HG02943 (cell line): ENCODE results near the gene RAB8B.

Experiments
- ATAC-seq: cut with Tn5 transposase; IDR thresholded peaks from one replicate; pipeline ENCODE4 v1.9.1; 2021; ENCODE audit warnings: mild to moderate bottlenecking, low read depth, moderate library complexity; ENCODE audit not compliant: unreplicated experiment

Gene RAB8B

DNA sequence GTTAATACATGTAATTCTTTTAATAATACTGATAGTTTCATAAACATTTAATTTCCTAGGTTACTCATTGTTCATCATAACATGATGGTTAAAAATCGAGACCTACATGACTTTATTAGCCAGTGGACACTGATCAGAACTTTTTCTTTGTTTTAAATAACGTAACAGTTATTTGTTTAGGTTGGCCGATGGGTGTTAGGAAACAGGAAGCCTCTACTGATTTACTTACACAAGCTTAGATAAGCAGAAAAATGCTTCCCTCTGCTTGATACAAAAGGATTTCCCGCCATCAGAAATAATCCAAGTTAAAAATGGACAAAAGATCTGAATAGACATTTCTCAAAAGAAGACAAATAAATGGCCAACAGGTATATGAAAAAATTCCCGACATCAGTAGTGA, 71.4 kb downstream of the RAB8B start:
- no peak for ATAC-seq

DNA sequence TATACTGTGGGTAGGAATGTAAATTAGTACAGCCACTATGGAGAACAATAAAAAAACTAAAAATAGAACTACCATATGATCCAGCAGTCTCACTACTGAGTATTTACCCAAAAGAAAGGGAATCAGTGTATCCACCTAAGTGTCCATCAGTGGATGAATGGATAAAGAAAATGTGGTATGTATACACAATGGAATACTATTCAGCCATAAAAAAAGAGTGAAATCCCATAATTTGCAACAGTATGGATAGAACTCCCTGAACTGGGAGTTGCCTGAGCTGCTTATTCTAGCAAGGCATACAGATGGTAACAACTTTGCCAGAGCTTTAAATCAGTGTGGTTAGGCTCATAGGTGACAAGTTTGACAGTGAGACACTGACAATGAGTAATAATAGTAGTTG, 71.9 kb downstream of the RAB8B start:
- ATAC-seq = no peak

DNA sequence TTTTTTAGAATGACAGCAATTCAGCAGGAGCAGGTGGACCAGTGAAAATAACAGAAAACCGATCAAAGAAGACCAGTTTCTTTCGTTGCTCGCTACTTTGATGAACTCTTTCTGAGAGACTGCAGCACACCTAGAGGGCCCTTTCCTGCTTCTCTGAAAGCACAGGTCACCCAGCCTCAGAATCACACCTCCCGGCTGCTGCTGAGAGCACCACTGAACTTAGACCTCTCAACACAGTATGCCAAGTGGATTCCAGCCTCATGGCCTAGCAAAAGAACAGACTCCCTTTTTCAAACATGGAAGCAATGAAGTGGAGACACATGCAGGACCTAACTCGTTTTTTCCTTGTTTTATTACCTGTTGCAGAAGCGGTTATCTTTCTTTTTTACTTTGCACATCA, 74.1 kb downstream of the RAB8B start:
- no peak for ATAC-seq

DNA sequence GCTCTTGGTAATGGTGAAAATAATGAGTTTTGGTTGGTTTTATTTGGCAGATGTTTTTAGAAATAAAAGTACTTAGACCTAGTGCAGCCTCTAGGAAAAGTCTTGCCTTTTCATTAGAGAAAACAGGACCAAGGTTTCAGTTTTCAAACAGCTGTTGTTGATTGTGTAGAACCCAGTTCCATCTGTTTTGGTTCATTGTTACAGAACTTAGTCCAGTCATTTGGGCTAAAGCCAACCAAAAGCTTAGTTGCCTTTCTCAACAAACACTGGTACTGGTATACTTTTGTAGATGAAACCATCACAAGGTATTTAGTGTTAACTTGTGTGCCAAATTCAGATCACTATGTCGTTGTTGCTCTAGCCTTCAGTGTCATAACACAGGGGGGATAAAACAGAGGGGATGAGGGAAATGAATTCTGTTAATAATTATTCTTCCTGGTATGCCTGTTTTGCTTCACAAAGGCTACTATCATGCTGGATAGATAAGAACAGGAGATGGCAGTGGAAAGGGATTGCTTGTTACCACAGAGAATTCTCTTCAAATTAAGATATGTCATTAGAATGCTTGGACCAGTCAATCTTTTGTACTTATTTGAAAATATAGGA, 75.4 kb downstream of the RAB8B start:
- ATAC-seq = no peak

DNA sequence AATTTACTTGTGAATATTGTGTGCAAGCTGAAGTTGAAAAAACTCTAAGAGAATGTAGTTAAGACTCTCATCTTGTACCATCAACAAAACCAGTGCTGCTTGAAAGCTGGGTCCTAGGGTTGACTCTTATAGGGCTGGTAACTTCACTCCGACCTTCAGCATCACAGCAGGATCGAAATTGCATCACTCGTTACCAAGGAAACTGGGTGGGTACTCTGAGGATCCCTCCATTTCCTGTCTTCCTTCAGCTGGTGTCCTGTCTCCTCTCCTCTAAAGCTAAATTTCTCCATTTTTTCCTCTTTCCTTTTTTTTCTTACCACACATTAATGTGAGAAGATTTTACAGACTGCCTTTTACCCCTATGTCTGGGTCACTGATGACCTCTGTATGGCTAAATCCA, 85.0 kb downstream of the RAB8B start:
- no peak for ATAC-seq

DNA sequence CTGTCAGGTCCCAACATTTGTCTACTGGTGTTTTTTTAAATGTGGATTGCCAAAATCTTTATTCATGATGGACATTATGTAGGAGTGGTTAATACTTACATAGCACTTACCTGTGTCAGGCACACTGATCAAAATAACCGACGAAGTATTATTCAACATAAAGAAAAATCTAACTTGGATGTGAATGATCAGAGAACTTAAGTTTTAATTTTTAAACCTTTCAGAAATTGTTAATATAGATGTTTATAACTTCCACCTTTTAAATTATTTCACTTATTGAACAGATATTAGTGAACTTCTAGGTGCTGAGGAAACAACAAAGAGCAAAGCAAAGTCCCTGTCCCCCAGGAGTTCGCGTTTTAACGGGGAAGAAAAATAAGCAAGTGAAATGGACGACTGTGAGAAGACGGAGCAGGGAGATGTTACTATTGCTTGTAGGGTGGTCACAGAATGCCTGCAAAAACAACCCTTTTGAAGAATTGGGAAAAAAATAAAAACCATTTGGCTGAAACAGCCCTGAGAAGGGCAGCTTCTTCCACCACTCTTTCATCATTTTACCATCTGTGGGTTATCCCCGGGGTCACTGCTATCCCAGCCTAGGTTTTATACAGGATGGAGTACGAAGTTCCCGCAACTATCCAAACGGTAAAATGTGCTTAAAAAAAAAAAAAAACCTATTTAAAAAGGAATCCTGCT, 87.1 kb downstream of the RAB8B start:
- no peak for ATAC-seq

DNA sequence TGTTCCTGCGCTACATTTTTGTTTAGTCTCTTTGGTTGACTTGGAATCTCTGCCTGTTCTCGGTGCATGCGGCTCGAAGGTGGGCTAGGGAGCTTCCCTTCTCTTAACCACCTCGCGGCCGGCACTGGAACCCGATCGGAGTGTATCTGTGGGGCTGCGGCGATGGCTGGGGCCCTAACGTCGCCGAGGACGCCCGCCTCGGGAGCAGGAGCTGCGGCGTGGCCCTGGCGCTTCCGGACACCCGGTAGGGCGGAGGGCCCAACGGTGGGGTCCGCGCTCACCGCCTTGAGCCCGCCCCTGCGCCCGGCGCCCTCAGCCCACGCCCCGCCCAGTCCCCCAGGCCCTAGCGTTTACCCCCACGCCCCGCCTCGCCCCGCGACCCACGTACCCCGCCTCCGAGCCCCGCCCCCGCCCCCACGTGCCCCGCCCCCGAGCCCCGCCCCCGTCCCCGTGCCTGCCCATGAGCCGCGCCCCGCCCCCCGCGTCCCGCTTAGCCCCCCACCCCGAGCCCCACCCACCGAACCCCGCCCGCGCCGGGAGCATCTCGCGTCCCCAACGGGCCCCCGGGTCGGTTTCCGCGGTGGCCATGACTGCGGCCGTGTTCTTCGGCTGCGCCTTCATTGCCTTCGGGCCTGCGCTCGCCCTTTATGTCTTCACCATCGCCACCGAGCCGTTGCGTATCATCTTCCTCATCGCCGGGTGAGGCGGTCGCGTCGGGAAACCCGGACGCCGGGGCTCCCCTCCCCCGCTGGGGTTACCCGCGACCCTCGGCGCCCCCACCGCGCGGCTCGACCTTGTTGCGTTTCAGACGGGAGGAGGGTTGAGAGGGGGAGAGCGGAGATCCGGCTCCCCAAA, 87.9 kb downstream of the RAB8B start, which contains the start of gene APH1B:
APH1B (plus strand) TSS at position 568 of the 855 bp plus-strand sequence; CDS start at position 587, 19 bp downstream.
- ATAC-seq = peak; percentile 74

DNA sequence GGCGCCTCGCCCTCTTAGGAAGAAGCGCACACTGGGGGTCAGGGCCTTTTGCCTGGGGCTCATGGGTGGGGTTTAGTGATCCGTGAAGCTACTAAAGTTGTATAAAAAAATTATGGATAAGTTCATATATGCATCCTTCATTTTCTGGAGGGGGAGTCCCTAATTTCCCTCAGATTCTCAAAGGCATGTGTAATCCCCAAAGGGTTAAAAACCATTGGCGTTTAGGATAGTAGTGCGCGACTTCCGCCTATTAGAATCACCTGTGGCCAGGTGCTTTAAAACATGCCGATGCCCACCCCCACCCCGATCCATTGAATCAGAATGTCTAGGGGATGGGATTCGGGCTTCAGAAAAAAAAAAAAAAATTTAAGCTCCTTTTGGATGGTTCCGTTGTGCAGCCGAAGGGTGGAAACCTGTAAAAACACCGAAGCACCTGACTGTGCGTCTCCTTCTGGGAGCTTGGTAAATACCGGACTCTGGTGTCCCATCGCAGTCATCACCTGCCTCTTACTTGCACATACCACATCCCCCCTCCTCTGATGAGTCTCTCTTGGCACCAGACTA, 88.6 kb downstream of the RAB8B start:
- ATAC-seq = no peak

DNA sequence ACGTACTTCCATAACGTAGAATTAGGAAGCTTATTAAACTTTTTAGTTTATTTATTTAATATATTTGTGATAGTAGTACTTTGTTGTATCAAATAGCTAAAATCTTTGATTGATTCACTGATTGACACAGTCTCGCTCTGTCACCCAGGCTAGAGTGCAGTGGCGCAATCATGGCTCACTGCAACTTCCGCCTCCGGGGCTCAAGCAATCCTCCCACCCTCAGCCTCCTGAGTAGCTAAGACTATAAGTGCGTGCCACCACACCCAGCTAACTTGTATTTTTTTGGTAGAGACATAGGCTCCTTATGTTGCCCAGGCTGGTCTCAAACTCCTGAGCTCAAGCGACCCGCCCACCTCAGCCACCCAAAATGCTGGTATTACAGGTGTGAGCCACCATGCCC, 93.7 kb downstream of the RAB8B start:
- ATAC-seq = no peak

DNA sequence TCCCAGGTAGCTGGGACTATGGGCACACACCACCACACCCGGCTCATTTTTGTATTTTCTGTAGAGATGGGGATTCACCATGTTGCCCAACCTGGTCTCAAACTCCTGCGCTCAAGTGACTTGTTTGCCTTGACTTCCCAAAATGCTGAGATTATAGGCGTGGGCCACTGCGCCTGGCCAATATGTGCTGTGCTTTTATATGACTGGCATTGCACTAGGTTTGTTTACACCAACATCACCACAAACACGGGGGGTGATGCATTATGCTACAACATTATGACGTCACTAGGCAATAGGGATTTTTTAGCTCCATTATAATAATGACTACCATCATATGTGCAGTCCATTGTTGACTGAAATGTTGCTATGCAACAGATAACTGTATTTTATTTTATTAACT, 94.9 kb downstream of the RAB8B start:
- ATAC-seq = no peak

DNA sequence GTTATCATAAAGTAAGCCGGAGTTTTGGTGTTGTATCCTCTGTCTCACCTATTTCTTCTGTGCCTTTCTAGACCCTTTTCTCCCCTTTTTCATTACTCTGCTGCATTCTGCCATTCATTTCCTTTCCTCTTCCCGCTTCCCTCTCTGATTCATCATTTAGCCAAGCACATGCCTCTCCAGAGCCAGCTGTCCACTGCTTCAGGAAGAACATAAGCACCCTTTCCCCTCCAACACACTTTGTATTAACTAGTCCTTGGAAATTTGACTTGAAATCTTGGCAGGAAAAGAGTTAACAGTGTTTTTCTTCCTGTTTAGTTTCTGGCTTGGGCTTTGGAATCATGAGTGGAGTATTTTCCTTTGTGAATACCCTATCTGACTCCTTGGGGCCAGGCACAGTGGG, 97.7 kb downstream of the RAB8B start:
- no peak for ATAC-seq

DNA sequence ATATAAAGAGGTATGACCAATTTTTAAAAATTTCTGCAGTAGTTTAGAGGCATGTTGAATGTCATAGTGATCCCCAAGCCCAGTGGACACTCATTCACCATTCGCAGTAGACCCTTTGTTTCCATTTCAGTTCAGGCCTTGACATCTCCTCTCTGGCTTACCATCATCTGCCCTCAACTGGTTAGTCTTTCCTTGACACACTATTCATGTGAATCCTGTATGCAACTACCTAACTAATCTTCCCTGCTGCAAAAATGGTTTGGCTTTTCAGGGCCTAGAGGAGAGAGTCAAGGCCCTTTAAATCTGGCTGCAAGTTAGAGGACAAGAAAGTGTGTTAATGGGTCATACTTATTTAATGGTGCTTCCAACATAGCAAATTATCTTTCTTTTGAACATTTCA, 98.9 kb downstream of the RAB8B start:
- no peak for ATAC-seq

DNA sequence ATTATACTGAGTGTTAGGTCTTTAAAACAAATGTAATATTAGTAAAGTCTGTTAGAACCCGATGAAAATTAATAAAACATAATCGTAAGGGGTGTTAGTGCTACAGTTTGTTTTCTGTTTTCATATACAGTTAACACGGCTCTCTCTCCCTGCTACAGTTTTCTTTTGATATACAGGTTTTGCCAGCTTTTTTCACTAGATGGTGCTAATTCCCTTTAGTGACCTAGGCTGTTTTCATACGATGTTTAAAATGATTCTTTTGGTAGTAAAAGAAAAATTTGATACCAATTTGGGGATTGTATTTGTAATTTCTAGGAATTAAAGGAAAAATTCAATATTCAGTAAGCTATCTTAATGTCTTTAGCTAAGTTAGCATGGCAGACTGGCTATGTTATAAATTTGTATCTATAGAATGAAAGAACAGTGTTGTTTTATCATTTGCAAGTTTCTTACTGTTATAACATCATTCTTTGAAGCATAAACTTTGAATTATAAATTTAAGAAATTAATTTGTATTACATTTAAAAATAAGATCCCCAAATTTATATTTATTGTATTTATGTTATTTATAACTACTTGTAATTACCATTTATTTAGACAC, 99.5 kb downstream of the RAB8B start:
- no peak for ATAC-seq

DNA sequence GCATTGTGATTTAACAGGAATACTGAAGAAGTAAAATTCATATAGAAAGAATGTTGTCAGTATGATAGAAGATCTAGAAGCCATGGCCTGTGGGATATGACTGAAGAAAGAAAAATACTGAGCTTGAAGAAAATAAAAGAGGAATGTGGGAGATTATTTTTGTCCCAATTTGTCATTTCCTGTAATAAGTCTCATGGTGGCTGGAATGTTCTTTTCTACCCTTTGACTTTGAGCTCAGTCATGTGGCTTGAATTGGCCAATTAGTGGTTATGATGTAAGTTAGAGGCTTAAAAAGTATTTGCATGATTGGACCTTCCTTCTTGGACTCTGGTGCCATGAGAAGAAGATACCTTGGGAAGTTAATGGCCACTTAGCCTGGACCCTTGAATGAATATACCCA, 102.1 kb downstream of the RAB8B start:
- no peak for ATAC-seq

DNA sequence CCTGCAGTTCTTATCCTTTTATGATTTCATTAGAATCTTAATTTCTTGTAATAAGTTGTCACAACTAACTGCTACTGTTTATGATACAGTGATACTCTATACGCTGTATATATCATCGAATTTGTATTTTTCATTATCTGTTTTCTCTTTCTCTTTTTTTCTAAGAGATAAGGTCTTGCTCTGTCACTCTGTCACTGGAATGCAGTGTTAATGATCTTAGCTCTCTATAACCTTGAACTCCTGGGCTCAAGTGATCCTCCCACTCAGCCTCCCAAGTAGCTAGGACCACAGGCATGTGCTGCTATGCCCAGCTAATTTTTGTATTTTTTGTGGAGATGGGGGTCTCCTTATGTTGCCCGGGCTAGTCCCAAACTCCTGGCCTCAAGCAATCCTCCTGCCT, 102.8 kb downstream of the RAB8B start:
- ATAC-seq = no peak

DNA sequence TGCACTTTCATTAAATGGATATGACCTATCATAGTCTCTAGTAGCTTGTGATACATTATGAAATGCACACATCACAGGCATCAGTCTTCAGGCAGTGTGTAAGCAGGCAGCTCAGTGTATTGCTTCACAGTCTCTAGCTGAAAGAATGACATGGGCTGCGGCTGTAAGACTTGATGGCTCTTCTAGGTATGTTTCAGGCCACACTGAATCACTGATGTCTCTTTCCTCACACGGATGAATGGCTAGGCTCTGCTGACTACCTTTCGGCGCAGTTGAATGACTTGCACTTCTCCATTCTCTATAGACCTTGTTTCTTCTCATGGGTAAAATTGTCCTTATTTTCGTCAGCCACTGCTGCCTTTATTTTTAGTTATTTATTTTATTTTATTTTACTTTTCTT, 103.4 kb downstream of the RAB8B start:
- ATAC-seq = no peak

DNA sequence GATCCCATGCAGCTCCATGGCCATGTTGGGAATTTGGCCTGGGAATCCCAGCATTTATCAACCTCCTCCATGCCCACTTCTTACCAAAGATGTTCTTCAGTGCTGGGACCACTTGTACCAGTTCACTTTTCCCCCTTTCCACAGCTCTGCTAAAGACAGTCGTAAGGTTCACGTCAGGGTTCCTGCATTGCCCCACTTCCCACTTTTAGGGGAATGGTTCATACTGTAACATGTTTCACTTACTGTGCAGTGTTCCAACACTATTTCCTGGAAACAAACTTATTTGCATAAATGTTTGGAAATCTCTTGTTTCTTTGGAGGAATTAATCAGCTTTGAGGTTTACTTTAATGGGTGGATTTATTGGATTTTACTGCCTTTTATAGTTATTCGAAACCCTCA, 105.0 kb downstream of the RAB8B start:
- ATAC-seq = no peak

DNA sequence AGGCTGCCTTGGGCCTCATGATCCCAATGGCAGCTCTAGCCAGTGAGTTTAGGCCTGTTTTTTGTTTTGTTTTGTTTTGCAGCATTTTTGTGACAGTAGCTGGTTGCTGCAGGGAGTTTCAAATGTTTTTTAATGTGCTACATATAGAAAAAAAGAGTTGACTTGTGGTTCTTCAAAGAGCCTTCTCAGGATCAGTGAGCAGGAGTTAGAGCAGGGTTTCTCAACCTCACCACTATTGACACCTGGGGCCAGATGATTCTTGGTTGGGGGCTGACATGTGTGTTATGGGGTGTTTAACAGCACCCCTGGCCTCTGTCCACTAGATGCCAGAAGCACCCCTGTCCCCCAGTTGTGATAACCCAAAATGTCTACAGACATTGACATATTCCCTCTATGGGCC, 105.9 kb downstream of the RAB8B start:
- no peak for ATAC-seq

DNA sequence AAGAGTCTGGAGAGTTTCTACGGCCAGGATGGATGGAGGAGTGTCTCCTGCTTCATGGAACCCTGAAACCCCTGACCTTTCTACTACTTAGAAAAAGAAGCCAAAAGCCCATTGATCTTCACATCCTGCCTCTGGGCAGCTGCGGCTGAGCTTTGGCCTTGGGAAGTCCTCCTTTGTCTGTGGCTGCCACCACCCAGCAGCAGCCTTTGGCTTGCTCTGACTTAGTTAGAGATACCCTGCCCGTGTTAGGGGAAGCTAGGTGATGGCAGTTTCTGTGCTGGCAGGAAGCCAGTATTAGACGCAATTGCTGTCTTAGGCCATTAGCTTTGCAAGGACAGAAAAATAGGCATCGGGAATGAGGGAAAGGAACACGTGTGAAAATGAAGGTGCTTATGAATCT, 106.8 kb downstream of the RAB8B start:
- no peak for ATAC-seq

DNA sequence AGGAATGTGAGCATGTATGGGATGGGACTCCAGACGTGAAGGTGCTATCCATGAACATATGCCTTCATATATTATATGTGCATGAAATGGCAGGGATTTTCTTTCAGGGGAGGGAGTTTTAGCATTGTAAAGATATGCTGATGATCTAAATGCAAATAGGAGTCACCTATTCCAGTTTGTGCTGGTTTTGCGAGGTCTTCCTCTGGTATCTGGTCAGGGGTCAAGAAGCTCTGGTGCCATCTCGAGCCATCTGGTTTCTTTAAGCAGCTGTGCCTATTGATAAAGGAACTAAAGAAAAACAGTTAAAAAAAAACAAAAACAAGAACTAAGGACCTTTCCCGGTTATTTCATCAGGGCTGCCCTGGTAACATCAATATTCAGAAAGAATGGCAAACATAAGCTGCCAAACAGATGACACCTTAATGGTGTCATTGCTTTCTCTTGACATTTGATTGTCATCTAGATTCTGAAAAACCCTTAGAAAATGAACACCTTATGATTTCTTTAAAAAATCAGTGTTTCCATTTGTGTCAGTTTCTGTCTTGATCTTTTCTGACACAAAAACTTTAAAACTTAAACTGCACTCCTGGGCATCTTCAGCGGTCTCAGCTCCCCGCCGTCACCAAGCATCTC, 110.7 kb downstream of the RAB8B start:
- no peak for ATAC-seq
